HEK293T (cell line): ENCODE data around the gene PMS2.

Experiments
- ARNT ChIP-seq: fragments of 450-650 bp; IDR thresholded peaks from 2 replicates; pipeline ENCODE4 v1.6.1; 2017; ENCODE audit warnings: mild to moderate bottlenecking
- BHLHE40 ChIP-seq: fragments of 450-650 bp; IDR thresholded peaks from 2 replicates; pipeline ENCODE4 v1.6.1; 2016; ENCODE audit warnings: mild to moderate bottlenecking, moderate library complexity, borderline replicate concordance
- FOXA1 ChIP-seq: fragments of 450-650 bp; IDR thresholded peaks from 2 replicates; pipeline ENCODE4 v1.6.1; 2016; ENCODE audit warnings: mild to moderate bottlenecking
- HDGF ChIP-seq: fragments of 450-650 bp; IDR thresholded peaks from 2 replicates; pipeline ENCODE4 v1.6.1; 2017; ENCODE audit warnings: antibody characterized with exemption, borderline replicate concordance
- L3MBTL2 ChIP-seq: fragments of 450-650 bp; conservative IDR thresholded peaks from 2 replicates; pipeline ENCODE4 v1.6.1; 2016; ENCODE audit warnings: mild to moderate bottlenecking
- SP1 ChIP-seq: fragments of 450-650 bp; IDR thresholded peaks from 2 replicates; pipeline ENCODE4 v1.6.1; 2017
- SUZ12 ChIP-seq: fragments of 450-650 bp; IDR thresholded peaks from 2 replicates; pipeline ENCODE4 v1.6.1; 2016; ENCODE audit warnings: mild to moderate bottlenecking
- ZNF384 ChIP-seq: fragments of 450-650 bp; IDR thresholded peaks from 2 replicates; pipeline ENCODE4 v1.6.1; 2016

DNA sequence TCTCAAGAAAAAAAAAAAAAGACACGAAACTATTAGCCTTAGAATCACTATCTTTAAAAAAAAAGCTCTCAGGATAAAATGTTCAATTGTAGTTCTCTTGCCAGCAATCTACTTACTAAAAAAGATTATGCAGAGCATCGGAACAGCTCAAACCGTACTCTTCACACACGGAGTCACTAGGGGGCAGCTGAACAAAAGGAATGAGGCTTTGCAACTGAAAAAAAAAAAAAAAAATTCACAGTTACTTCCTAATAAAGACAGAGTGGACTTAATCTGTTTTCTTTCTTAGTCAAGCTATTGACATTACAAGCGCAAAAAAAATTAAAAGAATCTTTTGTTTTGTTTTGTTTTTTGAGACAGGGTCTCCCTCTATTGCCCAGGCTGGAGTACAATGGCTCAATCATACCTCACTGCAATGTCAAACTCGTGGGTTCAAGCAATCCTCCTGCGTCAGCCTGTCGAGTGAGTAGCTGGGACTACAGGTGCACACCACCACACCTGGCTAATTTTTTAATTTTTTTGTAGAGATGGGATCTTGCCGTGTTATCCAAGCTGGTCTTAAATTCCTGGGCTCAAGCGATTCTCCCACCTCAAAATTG is 11.5 kb downstream of the PMS2 start:
- TF ChIP-seq SUZ12 (no peak), BHLHE40 (no peak), HDGF (no peak), ARNT (no peak), ZNF384 (peak; percentile 98), SP1 (no peak), FOXA1 (no peak), L3MBTL2 (no peak)
